Testis (tissue), 3 donors: ENCODE measurements around the gene OR4F15. TPM values are rescaled to one million over a fixed set of nuclear protein-coding genes. Genes with fewer than 3 reads are reported as not detected.
"Not testable (repeated sequence)": the region's sequence is repeated elsewhere in the genome, so short reads cannot be mapped to it uniquely, and the experiment has no call there.

ENCODE experiments used
- DNase-seq: peaks from one replicate; pipeline ENCODE4 v3.0.0-alpha.2; 2019
- H3K27ac ChIP-seq, 2 donors: fragments of 200-600 bp; sonication (generic); one replicate each; pipeline ENCODE4 v1.5.1; 2019
- H3K27me3 ChIP-seq: fragments of 200-600 bp; sonication (generic); one replicate; pipeline ENCODE4 v1.5.1; 2019
- H3K36me3 ChIP-seq: fragments of 200-600 bp; sonication (generic); one replicate; pipeline ENCODE4 v1.5.1; 2017; ENCODE audit warnings: low read depth; ENCODE audit errors: missing control alignments
- H3K4me1 ChIP-seq: fragments of 200-600 bp; sonication (generic); one replicate; pipeline ENCODE4 v1.5.1; 2019
- H3K4me3 ChIP-seq, 2 donors: fragments of 200-600 bp; sonication (generic); one replicate each; pipeline ENCODE4 v1.5.1; 2017 to 2019
- H3K9me3 ChIP-seq: fragments of 200-600 bp; sonication (generic); one replicate; pipeline ENCODE4 v1.5.1; 2017
- CTCF ChIP-seq, 3 experiments: fragments of 450-650 bp in 2 of 3; fragments of 200-600 bp in 1 of 3; sonication (generic) in 1 of 3; IDR thresholded peaks; one replicate each; pipeline ENCODE4 v1.5.1; 2016 to 2019; ENCODE audit warnings: antibody characterized with exemption in 3 of 3, mild to moderate bottlenecking in 2 of 3, moderate library complexity in 1 of 3
- POLR2A ChIP-seq: fragments of 450-650 bp; IDR thresholded peaks from one replicate; pipeline ENCODE4 v1.6.1; 2017; ENCODE audit warnings: antibody characterized with exemption, mild to moderate bottlenecking, moderate library complexity
- WGBS, 2 donors: methylation state at CpG; one replicate each; pipeline ENCODE4 v1.1.5; 2018; 5-methylcytosine and 5-hydroxymethylcytosine counted together
- intact Hi-C: fragments of 100-400 bp; cut with DNase I; formaldehyde crosslinking; loops from one replicate; pipeline ENCODE4 v1.15.1; 2023; ENCODE audit warnings: low total_unique reads
- polyA plus RNA-seq: library from polyadenylated mRNA; stranded (reverse); fragments of 350-450 nt; fragmentation: Illumina TruSeq; extraction: RNeasy Lipid Tissue Mini Kit (QIAGEN cat#74804); gene quantifications from one replicate; pipeline ENCODE4 v1.2.3, GENCODE V29; 2014; ENCODE audit warnings: low read depth, low replicate concordance; ENCODE audit not compliant: insufficient read depth
- total RNA-seq, 2 donors: library from RNA; depleted of rRNA; stranded (reverse); fragments of >200 nt; gene quantifications; one replicate each; pipeline ENCODE4 v1.2.3, GENCODE V29; 2016

Gene OR4F15
- total and polyA plus RNA-seq, 3 donors from 2014 or later = not detected

GRCh38 chr15:101788503-101789269, 23.3 kb upstream of the OR4F15 start:
- WGBS, 2 donors = 83 to 88% methylated on average over 4 to 5 of the region's 5 CpGs
- H3K27me3 ChIP-seq, H3K36me3 ChIP-seq, H3K27ac ChIP-seq, H3K4me1 ChIP-seq, DNase-seq, H3K9me3 ChIP-seq, intact Hi-C loops, H3K4me3 ChIP-seq: not testable (repeated sequence)

GRCh38 chr15:101790748-101791147, 21.3 kb upstream of the OR4F15 start:
- H3K27me3 ChIP-seq, intact Hi-C loops, H3K27ac ChIP-seq, DNase-seq, H3K36me3 ChIP-seq, H3K4me1 ChIP-seq, H3K4me3 ChIP-seq, H3K9me3 ChIP-seq: not testable (repeated sequence)
- 40 to 74% methylated on average over 1 to 4 of the region's 4 CpGs for WGBS, 2 donors

- DNase-seq, H3K4me1 ChIP-seq, H3K4me3 ChIP-seq, H3K36me3 ChIP-seq, intact Hi-C loops, H3K27ac ChIP-seq, H3K9me3 ChIP-seq, H3K27me3 ChIP-seq: not testable (repeated sequence)
- WGBS, 2 donors = 79 to 86% methylated on average over 7 of the region's 7 CpGs
These were observed 18.0 kb upstream of the OR4F15 start for GRCh38 chr15:101793981-101794380.

GRCh38 chr15:101795455-101795854, 16.5 kb upstream of the OR4F15 start:
- 83 to 94% methylated on average over 1 of the region's 1 CpG for WGBS, 2 donors
- intact Hi-C loops = no loop called here

GRCh38 chr15:101799665-101800064, 12.3 kb upstream of the OR4F15 start:
- DNase-seq = no peak
- no peak for TF ChIP-seq CTCF (IDR thresholded peaks at IDR 0.05)
- no peak for TF ChIP-seq POLR2A
- Histone ChIP-seq H3K4me3 (no peak overlapping the region), H3K27me3 (no peaks in the 10 kb centered on the region), H3K36me3 (no peaks in the 10 kb centered on the region), H3K9me3 (no peaks in the 10 kb centered on the region), H3K4me1 (no peaks in the 10 kb centered on the region), H3K27ac (no peak overlapping the region)
- 44 to 81% methylated on average over 1 of the region's 1 CpG for WGBS, 2 donors
- intact Hi-C loops = no loop called here

More at GRCh38 chr15:101795455-101795854, 16.5 kb upstream of the OR4F15 start:
- DNase-seq = no peak
- H3K27me3 ChIP-seq = no peaks in the 10 kb centered on the region
- H3K4me1 ChIP-seq = no peaks in the 10 kb centered on the region
- H3K27ac ChIP-seq = no peak overlapping the region
- no peaks in the 10 kb centered on the region for H3K9me3 ChIP-seq
- no peaks in the 10 kb centered on the region for H3K36me3 ChIP-seq
- TF ChIP-seq POLR2A (no peak), CTCF (IDR thresholded peaks at IDR 0.05) (no peak)
- no peak overlapping the region for H3K4me3 ChIP-seq

GRCh38 chr15:101801048-101801447, 11.0 kb upstream of the OR4F15 start:
- Histone ChIP-seq H3K4me3 (no peak overlapping the region), H3K9me3 (no peaks in the 10 kb centered on the region), H3K27me3 (no peaks in the 10 kb centered on the region), H3K27ac (no peak overlapping the region), H3K36me3 (no peaks in the 10 kb centered on the region), H3K4me1 (no peaks in the 10 kb centered on the region)
- intact Hi-C loops = no loop called here
- DNase-seq = no peak
- TF ChIP-seq POLR2A = no peak
- no peak for TF ChIP-seq CTCF (IDR thresholded peaks at IDR 0.05)
- WGBS, 2 donors = 82 to 96% methylated on average over 1 of the region's 1 CpG
